ENCODE measurements around the gene NAT8.
A peak's percentile ranks its signal among the peaks of the same experiment; 100 is the strongest.
"Not testable (repeated sequence)": the region's sequence is repeated elsewhere in the genome, so short reads cannot be mapped to it uniquely, and the experiment has no call there.

Gene NAT8

GRCh38 chr2:73642338-73643018 is at the start of gene NAT8:
TSS of gene NAT8 (minus strand) at chr2:73642422. CDS start at chr2:73641628, 794 bp downstream.
- DNase-seq (ENCODE audit: low read depth in 3 of 3), result no peak

DNA sequence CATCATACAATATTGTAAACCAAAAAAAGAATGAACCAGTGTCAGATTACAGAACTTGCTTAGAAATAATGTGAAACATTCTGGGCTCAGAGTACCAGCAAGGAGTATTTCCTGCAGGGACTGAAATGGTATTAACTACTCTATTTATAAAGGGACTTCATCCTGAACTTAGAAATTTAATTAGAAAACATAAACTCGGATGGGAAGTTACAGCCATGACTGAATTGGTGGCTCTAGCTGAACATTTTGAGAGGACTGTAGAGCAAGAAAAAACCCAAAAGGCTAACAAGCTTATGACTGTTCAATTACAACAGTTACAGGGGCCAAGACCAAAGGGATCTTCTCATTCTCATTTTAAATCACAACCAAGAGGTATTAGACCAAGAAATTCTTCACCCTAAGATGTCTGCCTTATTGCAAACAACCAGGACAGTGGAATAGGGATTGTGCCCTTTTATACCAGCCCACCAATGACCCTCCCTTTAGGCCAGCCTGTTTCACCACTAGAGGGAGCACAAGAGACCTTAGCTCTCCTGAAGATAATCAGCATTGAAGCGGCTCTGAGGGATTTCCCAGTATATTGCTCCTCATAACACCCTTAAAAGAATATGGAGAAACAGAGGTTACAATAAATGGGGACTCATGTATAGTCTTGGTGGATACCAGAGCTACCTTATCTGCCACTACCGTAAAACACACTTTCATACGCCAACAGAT is 48.3 kb upstream of the NAT8 start:
- peak in 1 of 3 donors; percentile 8 for DNase-seq (ENCODE audit: low read depth in 3 of 3)

GRCh38 chr2:73688494-73688893 is 46.3 kb upstream of the NAT8 start:
- not testable (repeated sequence) for DNase-seq (ENCODE audit: low read depth in 3 of 3)

- DNase-seq (ENCODE audit: low read depth in 3 of 3), result no peak
These were observed 43.7 kb upstream of the NAT8 start for GRCh38 chr2:73685764-73686438.

DNA sequence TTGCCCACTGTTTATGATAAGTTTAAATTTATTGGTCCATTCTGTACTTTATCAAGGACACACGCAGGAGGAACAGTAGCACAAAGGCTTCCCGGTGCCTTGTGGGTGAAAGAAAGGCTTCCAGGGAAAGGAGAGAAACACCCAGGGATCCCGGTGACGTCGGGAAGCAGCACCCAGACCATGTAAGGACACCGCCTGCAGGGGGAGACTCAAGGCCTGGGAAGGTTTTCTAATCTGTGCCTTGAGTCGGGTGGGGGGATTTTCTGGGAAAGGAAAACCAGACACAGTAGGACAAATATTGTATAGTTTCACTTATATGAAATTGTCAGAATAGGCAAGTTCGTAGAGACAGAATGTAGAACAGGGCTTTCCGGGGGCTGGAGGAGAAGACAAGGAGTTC is 42.7 kb upstream of the NAT8 start:
- not testable (repeated sequence) for DNase-seq (ENCODE audit: low read depth in 3 of 3)

- DNase-seq (ENCODE audit: low read depth in 3 of 3), result not testable (repeated sequence)
These were observed 42.1 kb upstream of the NAT8 start for GRCh38 chr2:73684325-73684724.

DNA sequence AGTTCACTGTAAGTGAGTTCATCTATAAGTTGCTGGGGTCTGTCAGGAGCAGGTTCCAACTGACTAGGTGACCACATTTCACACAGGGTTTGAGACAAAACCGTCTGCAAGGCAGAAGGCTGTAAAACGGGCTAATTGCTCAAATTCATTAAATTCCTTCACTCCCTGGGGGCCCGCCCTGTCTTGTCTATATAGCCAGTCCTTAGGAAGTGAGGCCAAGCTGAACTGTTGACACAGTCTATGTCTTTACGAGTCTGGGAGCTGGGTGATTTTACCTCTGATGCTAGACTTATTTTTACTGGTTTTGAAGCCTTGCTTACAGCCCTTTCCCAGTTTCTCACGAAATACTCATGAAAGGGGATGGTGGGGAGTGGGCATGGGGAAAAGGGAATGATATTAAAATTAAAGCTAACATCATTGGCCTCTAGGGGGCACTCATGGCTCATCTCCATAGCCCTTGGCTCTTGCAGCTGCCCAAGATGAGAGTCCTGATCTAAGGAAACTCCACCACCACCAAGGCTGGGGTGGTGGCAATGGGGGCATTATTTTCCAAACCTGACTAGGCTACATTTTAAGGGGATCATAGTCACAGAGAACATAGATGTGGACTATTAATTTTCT is 37.8 kb upstream of the NAT8 start:
- peak in 1 of 3 donors; percentile 33 for DNase-seq (ENCODE audit: low read depth in 3 of 3)

DNA sequence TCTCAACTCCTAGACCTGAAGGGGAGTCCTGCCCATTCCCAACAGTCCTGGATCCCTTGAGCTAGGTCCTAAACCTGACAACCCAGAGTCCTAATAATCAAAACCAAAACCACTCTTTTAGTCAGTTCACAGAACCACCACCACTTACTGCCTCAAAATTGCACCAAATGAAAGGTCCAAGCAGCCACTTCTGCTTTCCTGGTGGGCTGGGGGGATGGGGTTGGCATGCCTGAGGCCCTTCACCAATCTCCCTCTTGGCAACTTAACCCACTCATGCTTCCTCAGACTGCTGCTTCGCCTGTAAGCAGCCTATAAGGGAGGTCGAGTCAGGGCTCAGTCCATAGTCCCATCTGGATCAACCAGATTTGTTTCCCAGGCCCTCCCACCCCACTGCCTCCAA is 37.0 kb upstream of the NAT8 start:
- not testable (repeated sequence) for DNase-seq (ENCODE audit: low read depth in 3 of 3)

DNA sequence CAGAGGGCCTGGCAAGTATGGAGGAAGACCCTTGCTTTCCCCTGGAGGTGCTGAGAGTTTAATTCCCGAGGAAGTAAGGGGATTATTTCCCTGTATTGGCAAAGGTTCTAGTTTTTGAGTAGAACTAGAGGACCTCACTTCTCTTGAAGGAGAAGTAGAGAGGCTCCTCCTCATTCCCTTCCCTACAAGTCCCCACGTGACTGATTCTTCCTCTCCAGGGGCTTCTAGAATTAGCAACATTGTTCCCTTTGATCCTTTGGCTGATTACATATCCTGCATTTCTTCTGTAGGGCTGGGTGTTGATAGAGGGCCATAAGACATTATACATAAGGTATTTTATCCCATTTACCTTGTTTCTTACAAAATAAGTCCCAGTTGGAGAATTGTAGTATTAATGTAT is 35.8 kb upstream of the NAT8 start:
- not testable (repeated sequence) for DNase-seq (ENCODE audit: low read depth in 3 of 3)

DNA sequence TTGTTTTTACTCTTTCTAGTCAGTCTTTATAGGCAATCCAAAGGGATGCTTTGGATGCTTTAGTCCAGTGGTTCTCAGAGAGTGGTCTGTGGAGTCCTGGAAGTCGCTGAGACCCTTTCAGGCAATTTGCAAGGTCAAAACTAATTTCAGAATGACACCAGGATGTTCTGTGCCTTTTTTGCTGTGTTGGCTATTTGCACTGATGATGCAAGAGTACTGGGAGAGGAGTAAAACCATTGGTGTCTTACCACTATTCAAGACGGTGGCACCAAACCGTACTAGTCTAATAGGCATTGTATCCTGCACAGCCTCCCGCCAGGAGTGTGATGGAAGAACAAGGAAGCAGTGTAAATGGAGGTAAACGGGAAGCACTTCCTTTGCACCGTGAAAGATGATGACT is 34.0 kb upstream of the NAT8 start:
- not testable (repeated sequence) for DNase-seq (ENCODE audit: low read depth in 3 of 3)

DNA sequence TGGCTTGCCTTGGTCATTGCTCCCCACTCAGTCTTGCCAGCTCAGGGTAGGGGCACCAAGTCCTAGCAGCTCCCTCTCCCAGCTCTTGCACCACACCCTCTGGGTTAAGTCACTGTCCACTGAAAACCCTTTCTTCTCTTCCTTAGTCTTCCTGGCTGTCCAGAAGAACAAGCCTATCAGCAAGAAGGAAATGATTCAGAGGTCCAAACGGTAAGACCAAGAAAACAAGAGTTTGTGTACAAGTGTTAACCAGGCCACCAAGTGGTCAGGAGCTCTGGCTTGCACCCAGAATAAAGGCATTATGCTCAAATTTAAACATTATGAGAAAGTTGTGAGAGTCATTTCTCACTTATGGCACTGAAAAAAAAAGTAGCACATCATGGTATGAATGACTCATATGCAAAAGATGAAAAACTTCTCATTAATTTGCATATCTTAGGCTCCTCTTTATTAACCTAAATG is 32.5 kb upstream of the NAT8 start:
- DNase-seq (ENCODE audit: low read depth in 3 of 3), result not testable (repeated sequence)

DNA sequence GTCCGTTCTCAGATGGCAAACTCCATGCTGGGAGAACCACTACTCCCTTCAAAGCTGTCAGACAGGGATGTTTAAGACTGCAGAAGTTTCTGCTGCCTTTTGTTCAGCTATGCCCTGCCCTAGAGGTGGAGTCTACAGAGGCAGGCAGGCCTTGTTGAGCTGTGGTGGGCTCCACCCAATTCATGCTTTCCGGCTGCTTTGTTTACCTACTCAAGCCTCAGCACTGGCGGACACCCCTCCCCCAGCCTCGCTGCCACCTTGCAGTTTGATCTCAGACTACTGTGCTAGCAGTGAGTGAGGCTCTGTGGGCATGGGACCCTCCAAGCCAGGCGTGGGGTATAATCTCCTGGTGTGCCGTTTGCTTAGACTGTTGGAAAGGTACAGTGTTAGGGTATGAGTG is 27.8 kb upstream of the NAT8 start:
- not testable (repeated sequence) for DNase-seq (ENCODE audit: low read depth in 3 of 3)

- not testable (repeated sequence) for DNase-seq (ENCODE audit: low read depth in 3 of 3)
These were observed 25.0 kb upstream of the NAT8 start for GRCh38 chr2:73667239-73667638.

DNA sequence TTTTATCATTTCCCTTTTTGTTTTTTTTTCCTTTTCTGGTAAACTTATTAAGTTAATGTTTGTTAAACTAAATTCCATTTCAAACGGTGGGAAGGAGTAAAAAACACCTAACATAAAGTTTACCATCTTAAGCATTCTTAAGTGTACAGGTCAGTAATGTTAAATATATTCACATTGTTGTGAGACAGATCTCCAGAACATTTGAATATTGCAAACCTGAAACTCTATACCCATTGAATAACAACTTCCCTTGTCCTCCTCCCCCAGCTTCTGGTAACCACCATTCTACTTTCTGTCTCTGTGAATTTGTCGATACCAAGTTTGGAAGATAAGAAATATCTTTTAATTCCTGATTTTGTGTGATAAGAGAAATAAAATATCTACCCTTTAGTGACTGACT is 12.0 kb upstream of the NAT8 start:
- no peak for DNase-seq (ENCODE audit: low read depth in 3 of 3)

- no peak for DNase-seq (ENCODE audit: low read depth in 3 of 3)
These were observed 10.1 kb upstream of the NAT8 start for GRCh38 chr2:73652348-73652747.

GRCh38 chr2:73651591-73652230 is 9.5 kb upstream of the NAT8 start:
- DNase-seq (ENCODE audit: low read depth in 3 of 3), result no peak

- not testable (repeated sequence) for DNase-seq (ENCODE audit: low read depth in 3 of 3)
These were observed 5.5 kb upstream of the NAT8 start for GRCh38 chr2:73647690-73648089.

- DNase-seq (ENCODE audit: low read depth in 3 of 3), result no peak
These were observed 507 bp downstream of the NAT8 start for GRCh38 chr2:73641767-73642062.

DNA sequence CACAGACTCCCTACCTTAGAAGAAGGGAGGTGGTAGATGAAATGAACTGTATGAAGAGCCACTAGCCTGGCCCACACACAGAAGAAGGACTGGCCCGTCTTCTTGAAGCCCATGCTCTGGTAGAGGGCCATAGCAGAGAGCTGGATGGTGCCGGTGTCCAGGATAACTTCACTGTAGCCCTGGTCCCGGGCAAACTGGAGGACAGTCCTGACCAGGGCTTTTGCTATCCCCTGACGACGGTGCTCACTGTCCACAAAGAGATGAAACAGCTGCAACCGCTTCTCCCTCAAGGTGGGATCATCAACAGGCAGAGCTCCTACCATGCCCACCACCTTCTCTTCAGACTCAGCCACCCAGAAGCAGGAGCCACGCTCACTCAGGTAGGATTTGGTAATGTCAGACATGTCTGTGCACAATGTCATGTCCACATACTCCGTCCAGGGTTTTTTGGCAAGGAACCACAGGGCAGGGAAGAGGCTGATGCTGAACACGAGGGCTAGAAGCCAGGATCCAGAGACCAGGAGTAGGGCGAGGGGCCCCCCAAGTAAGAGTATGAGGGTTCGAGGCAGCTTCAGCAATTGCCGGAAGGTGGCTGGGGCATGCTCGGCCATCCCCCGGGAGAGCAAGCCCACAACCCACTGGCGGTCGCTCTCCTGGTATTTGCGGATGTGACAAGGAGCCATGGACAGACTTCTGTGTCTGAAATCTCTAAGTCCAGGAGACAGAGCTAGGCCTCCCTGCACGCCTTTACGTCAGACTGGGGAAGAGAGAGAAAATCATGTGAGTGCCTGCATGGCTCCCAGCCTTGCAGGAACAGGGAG is 1.1 kb downstream of the NAT8 start:
- DNase-seq (ENCODE audit: low read depth in 3 of 3), result no peak

DNA sequence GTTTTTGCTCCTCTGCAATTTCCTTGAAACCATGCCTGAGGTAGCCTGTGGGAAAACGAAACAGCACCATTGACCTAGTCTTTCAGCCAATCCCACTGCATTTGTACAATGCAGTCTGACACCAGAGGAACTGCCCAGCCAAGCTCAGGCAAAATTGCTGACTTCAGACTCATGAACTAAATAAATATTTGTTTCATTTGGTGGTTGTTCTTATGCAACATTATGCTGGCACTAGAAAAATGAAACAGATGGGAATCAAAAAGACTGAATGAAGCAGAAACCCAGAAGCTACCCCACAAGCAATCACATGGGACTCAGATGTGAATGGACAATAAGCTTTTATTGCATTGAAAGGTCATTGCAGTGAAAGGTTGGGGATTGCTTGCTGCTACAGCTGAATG is 1.7 kb downstream of the NAT8 start:
- no peak for DNase-seq (ENCODE audit: low read depth in 3 of 3)

GRCh38 chr2:73638429-73638828 is 3.8 kb downstream of the NAT8 start:
- DNase-seq (ENCODE audit: low read depth in 3 of 3), result no peak

Measured in stimulated activated CD4-positive, alpha-beta T cell treated with anti-CD3 and anti-CD28 coated beads, TNF-alpha, amount 100 ng/mL, for 48 hours (primary cell).